Fibroblast of lung (primary cell): ENCODE data around the gene PRDX5. TPM values are rescaled to one million over a fixed set of nuclear protein-coding genes. Genes with fewer than 3 reads are reported as not detected.

Source experiments
- DNase-seq, 2 donors: peaks; one replicate each; pipeline versions ENCODE4 v3.0.0 to v3.0.0-alpha.2; 2010; ENCODE audit warnings: low read depth in 2 of 2
- H2AFZ ChIP-seq: 2 replicates; pipeline ENCODE4 v1.5.1; 2012; ENCODE audit warnings: low read length, control low read depth, inconsistent platforms
- H3K27ac ChIP-seq: 2 replicates; pipeline ENCODE4 v1.5.1; 2011; ENCODE audit warnings: low read length, control low read depth; ENCODE audit not compliant: insufficient read depth
- H3K27me3 ChIP-seq: 2 replicates; pipeline ENCODE4 v1.5.1; 2011; ENCODE audit warnings: mild to moderate bottlenecking, low read length; ENCODE audit not compliant: control insufficient read depth, insufficient read depth
- H3K36me3 ChIP-seq: 2 replicates; pipeline ENCODE4 v1.5.1; 2011; ENCODE audit warnings: low read length; ENCODE audit not compliant: control insufficient read depth, insufficient read depth
- H3K4me1 ChIP-seq: 2 replicates; pipeline ENCODE4 v1.5.1; 2011; ENCODE audit warnings: low read length; ENCODE audit not compliant: control insufficient read depth, insufficient read depth; ENCODE audit errors: extremely low read depth
- H3K4me2 ChIP-seq: 2 replicates; pipeline ENCODE4 v1.5.1; 2011; ENCODE audit warnings: low read length, control low read depth; ENCODE audit not compliant: insufficient read depth; ENCODE audit errors: extremely low read depth
- H3K4me3 ChIP-seq, 4 experiments: fragments of 200-600 bp in 1 of 4; sonication (generic) in 1 of 4; replicated peaks in 1 of 4; 2 replicates each; pipeline ENCODE4 v1.5.1; 2011 to 2016; ENCODE audit warnings: low read length in 4 of 4, low read depth in 3 of 4, mild to moderate bottlenecking in 3 of 4, control low read depth in 2 of 4, inconsistent platforms in 1 of 4, mixed read lengths in 1 of 4; ENCODE audit not compliant: insufficient read depth in 1 of 4; ENCODE audit errors: control extremely low read depth in 1 of 4
- H3K79me2 ChIP-seq: 2 replicates; pipeline ENCODE4 v1.5.1; 2012; ENCODE audit warnings: mild to moderate bottlenecking, low read length, inconsistent platforms; ENCODE audit not compliant: control insufficient read depth, insufficient read depth
- H3K9ac ChIP-seq: 2 replicates; pipeline ENCODE4 v1.5.1; 2011; ENCODE audit warnings: mild to moderate bottlenecking, low read length, control low read depth; ENCODE audit not compliant: insufficient read depth
- H3K9me3 ChIP-seq: 2 replicates; pipeline ENCODE4 v1.5.1; 2012; ENCODE audit warnings: low read depth, low read length; ENCODE audit not compliant: control insufficient read depth, insufficient read depth
- H4K20me1 ChIP-seq: 2 replicates; pipeline ENCODE4 v1.5.1; 2011; ENCODE audit warnings: low read length; ENCODE audit not compliant: control insufficient read depth, insufficient read depth; ENCODE audit errors: extremely low read depth
- EZH2 ChIP-seq: IDR thresholded peaks from 2 replicates; pipeline ENCODE4 v1.5.1; 2012; ENCODE audit warnings: low read length, control low read depth, mild to moderate bottlenecking; ENCODE audit errors: missing control alignments
- polyA plus RNA-seq, 2 donors: library from polyadenylated mRNA; depleted of rRNA in 1 of 2; stranded (reverse) in 1 of 2; unstranded in 1 of 2; fragments of >200 nt; gene quantifications; 2 replicates each; pipeline ENCODE4 v1.2.1, GENCODE V29; 2011 to 2012; ENCODE audit warnings: missing spikeins in 1 of 2
- total RNA-seq: library from RNA; depleted of rRNA; stranded (reverse); fragments of >200 nt; gene quantifications from 2 replicates; pipeline ENCODE4 v1.2.1, GENCODE V29; 2014
- TF ChIP-seq, protein P1 (sequence below), 2 donors: IDR thresholded peaks in 1 of 2; conservative IDR thresholded peaks in 1 of 2; 1 replicate in 1 of 2; 2 replicates in 1 of 2; pipeline ENCODE4 v1.5.1; 2011 to 2012; ENCODE audit warnings: low read length in 2 of 2, control low read depth in 1 of 2, inconsistent platforms in 1 of 2, low read depth in 1 of 2, mild to moderate bottlenecking in 1 of 2

The PRDX5 gene
- total and polyA plus RNA-seq, 2 donors (not counting 1 experiment from before 2014, with no cell fraction given), result 319 to 431 TPM

GRCh38 chr11:64304316-64305072 lies 13.4 kb upstream of the PRDX5 start:
- Histone ChIP-seq H3K27me3 (peaks cover 6% of the 10 kb centered on the region), H2AFZ (peak overlapping the region; percentile 48), H3K36me3 (peaks cover 2% of the 10 kb centered on the region), H3K4me1 (peaks cover 10% of the 10 kb centered on the region), H3K79me2 (peaks cover 3% of the 10 kb centered on the region), H3K9me3 (no peaks in the 10 kb centered on the region), H3K9ac (peak overlapping the region; percentile 55), H3K4me3 (peak overlapping the region; percentile 41 to 76 (median 65)), H4K20me1 (no peaks in the 10 kb centered on the region), H3K4me2 (peak overlapping the region; percentile 77), H3K27ac (peak overlapping the region; percentile 87)
- TF ChIP-seq EZH2, result no peak
- TF ChIP-seq, protein P1, sequence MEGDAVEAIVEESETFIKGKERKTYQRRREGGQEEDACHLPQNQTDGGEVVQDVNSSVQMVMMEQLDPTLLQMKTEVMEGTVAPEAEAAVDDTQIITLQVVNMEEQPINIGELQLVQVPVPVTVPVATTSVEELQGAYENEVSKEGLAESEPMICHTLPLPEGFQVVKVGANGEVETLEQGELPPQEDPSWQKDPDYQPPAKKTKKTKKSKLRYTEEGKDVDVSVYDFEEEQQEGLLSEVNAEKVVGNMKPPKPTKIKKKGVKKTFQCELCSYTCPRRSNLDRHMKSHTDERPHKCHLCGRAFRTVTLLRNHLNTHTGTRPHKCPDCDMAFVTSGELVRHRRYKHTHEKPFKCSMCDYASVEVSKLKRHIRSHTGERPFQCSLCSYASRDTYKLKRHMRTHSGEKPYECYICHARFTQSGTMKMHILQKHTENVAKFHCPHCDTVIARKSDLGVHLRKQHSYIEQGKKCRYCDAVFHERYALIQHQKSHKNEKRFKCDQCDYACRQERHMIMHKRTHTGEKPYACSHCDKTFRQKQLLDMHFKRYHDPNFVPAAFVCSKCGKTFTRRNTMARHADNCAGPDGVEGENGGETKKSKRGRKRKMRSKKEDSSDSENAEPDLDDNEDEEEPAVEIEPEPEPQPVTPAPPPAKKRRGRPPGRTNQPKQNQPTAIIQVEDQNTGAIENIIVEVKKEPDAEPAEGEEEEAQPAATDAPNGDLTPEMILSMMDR (conservative IDR thresholded peaks at IDR 0.05 in 1 of 2, IDR thresholded peaks at IDR 0.05 in 1 of 2; ENCODE audit: low read depth in 1 of 2, low read length in 2 of 2), result peak; percentile 81 to 84
- peak; percentile 78 to 90 for DNase-seq

GRCh38 chr11:64305075-64305690 lies 12.7 kb upstream of the PRDX5 start, which contains the start of gene ESRRA:
TSS of gene ESRRA (plus strand) at chr11:64305524. CDS start at chr11:64307180, 1,656 bp downstream.
- H3K4me2 ChIP-seq, result peak within 1 kb of the TSS; percentile 91
- H3K79me2 ChIP-seq, result peaks cover 3% of the 10 kb centered on the region
- H4K20me1 ChIP-seq, result no peaks in the 10 kb centered on the region
- no peaks in the 10 kb centered on the region for H3K9me3 ChIP-seq
- TF ChIP-seq, protein P1 (conservative IDR thresholded peaks at IDR 0.05 in 1 of 2, IDR thresholded peaks at IDR 0.05 in 1 of 2; ENCODE audit: low read depth in 1 of 2, low read length in 2 of 2), result no peak
- no peak for TF ChIP-seq EZH2
- peak within 1 kb of the TSS; percentile 67 to 76 (median 72) for H3K4me3 ChIP-seq
- H3K27ac ChIP-seq, result peak within 1 kb of the TSS; percentile 87
- H3K9ac ChIP-seq, result peak within 1 kb of the TSS; percentile 55
- H3K4me1 ChIP-seq, result peaks cover 10% of the 10 kb centered on the region
- peaks cover 2% of the 10 kb centered on the region for H3K36me3 ChIP-seq
- H3K27me3 ChIP-seq, result no peaks in the 10 kb centered on the region
- peak within 1 kb of the TSS; percentile 48 for H2AFZ ChIP-seq
- peak; percentile 94 to 97 for DNase-seq
